NCI-H2227 treated with DMSO at 0.1 percent for 48 hours (cell line): ENCODE results near the gene CCDC85B.

Source experiments
- DNase-seq: peaks from one replicate; lab custom pipeline; 2025; lab: John Stamatoyannopoulos, UW

The CCDC85B gene

DNA sequence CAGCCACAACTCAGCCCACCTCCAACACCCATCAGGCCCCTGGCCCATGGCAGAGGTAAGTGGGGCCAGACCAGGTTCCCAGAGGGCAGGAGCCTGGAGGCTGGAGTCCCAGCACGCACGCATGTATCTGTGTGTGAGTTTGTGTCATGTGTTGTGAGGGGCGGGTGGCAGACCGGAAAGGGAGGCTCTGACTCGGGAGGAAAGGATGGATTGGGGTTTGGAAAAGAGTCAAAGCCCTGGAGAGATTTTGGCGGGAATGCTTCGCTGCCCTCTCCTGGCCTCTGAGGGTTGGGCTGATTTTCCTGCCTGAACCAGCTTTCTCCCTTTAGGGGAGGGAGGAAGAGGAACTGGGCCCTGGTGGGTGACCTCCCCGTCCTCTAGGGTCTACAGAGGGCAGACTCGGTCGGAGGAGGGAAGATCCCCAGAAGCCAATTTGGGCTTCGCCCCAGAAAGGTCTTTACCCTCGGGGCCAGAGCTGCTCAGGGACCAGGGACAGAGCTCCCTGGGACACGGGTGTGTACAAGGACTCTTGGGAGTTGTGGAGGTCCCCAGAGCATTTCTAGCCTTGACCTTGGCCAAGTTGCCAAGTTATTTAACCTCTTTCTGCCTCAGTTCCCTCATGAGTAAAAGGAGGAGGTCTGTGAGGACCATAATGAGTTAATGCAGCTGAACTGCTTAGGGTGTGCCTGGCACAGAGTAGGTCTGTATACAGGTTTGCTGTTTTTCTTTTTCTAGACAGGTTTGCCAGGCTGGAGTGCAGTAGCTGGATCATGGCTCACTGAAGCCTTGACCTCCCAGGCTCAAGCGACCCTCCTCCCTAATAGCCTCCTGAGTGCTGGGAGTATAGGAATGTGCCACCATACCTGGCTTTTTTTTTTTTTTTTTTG lies 21.5 kb downstream of the CCDC85B start:
- DNase-seq = no peak

DNA sequence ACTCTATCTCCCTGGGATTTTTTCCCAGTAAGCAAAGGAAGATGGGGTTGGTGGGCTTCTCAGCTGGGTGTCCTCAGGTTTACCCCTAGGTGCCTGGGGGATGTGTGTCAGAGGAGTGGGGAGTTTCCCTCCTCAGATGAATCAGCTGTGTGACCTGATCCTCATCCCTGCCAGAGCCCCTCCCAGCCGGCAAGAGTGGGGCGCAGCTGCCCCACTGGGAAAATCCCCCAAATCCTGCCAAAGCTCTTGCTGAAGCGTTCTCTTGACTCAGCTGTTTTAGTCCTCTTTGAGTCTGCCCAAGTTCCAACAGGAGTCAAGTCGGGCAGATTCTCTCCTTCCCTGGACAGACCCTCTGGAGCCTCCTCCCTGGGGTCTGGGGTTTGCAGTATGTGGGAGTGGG lies 22.4 kb downstream of the CCDC85B start:
- DNase-seq = no peak

DNA sequence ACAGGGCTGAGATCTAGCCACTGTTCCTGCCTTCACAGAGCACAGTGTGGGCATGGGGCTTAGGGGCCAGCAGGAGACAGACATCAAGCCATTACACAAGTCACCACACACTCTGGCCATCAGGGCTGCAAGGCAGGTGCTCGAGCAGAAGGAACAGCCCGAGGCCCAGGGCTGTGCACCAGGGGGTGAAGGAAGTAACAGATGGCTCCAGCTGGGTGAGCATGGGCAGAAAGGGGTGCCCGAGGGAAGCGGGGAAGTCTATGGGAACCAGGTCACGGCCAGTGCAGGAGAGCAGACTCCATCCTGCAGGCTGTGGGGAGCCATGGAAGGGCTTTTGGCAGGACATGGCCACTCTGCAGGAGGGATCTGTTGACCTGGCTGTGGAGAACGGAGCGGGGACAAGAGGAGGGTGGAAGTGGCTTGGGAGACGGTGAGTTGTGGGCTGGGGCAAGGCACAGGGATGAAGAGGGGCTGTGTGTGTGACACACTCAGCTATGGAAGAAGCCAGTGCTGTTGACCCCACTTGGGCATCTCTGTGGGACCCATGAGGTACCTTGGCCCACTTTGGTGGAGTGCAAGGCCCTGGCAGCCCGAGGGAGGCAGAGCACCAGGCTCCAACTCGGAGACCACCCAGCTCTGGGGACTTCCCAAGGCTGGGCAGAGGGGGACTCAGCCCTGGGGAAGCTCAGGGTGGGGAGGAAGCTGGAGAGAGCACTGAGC lies 24.8 kb downstream of the CCDC85B start:
- DNase-seq = no peak

DNA sequence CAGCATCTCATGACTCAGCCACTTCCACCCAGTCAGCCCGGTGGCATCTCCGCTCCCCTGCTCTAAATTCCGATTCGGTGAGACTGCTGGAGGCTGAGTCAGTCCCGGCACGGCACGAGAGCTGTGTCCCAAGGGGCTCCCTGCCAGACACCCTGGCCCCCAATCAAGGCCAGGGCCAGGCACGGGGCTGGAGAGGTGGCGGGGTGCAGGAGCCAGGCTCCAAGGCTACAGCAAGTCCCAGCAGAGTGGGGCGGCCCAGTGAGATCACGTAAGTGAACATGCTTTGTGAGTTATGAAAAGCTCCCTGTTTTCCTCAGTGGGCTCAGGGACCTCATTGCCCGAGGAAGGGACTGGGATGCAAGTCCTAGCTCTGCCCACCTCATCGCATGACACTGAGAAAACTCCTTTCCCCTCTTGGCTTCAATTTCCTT lies 25.4 kb downstream of the CCDC85B start:
- no peak for DNase-seq

DNA sequence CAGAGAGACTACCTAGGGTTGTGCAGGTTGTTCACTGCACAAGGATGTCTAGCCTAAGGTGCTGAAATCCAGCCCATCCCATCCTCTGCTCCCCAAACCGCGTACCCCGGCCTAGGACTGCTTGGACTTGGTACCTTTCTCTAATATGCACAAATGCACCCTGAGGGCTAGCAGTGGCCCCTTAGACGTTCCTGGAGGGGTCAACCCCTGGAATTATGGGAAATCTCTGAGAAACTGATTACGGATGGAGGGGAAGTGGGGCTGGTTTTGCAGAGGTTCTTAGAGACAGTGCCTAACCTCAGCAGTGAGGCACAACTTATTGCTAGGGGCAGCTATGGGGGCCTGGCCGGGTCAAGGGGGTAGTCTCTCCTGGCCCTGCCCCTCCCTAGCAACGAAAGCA lies 25.9 kb downstream of the CCDC85B start:
- no peak for DNase-seq

DNA sequence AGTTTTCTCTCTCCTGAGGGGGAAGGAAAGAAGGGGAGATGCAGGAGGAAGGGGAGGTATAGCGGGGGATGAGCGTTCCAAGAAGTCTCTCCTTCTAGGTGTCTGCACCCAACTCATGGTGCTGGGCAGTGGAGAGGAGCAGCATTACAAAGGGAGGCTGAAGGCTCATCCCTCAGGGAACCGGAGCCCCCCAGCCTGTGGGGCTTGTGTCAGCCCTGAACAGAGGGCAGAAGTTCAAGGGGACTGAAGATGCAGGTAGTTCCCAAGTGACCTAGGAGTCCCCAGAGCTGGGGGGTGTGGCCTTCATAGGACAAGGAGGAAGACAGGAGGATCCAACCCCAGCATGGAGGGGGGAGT lies 26.6 kb downstream of the CCDC85B start:
- DNase-seq = no peak

DNA sequence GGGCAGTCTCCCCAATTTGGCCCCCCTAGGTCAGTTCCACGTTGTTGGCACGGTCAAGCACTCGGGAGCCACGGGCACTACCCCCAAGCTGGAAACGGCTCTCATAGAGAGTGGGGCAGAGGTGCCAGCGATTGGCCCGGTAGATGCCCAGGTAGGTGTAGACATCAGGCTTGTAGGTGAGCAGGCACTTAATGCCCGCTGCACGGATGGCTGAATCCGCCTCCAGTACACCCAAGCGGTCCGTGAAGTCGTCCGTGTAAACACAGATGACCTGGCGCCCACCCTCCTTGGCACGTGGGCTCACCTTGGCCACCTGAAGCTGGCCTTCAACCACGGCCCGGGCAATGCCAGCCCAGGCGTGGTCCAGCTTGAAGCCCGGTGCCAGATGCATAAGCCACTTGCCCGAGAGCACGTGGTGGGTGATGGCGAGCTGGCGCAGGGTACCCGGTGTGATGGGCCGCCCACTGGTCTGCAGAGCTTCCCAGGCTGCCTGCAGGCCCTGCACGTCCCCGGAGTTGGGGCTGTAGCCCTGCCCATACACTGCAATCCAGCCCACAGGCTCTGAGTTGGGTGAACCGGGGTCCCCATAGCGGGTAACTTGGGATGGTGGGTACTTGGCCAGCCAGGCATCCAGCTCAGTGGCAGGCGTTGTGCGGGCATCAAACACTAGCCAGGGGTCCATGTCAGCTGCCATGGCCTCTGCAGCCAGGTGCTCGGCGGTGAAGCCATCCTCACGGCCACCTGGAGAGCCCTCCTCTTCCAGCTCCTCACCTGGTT lies 27.1 kb downstream of the CCDC85B start:
- DNase-seq = no peak

DNA sequence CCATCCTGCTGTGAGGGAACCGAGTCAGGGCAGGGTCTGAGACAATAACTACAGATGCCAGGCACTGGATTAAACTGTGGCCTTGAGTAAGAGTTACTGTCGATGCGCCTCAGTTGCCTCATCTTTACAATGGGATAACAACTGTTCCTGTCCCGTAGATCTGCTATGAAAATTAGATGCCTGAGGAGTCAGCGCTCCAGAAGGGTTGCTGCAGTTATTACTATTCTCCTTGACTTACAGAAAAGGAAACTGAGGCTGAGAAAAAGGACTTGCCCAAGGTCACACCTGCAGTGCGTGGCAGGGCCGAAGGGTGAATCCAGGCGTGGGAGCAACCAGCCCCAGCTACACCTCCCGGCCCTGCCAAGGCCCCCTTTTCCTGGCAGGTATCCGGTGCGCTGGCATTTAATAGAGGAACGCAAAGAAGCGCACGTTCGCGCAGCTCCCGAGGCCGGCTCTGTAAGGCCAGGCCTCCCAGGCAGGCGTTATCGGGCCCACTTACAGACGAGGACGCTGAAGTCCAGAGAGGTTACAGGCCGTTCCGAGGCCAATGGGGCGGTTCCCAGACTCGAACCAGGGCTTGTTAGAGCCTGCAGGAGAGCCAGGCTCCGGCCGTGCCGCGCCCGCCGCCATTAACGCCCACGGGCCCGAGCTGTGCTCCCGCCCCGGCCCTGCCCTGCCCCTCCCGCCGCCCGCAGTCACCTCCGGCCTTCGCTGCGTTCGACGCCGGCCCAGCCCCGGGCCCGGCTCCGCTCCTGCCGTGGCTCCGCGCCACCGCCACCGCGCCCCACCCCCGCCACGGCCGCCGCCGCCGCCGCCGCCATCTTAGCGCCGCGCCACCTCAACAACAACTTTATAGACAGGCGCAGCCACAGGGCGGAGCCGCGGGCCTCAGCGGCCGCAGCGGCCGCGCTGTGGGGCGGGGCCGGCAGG lies 28.0 kb downstream of the CCDC85B start, which contains the start of gene C11orf68:
Gene C11orf68 (minus strand): TSS at position 852 of the 930 bp plus-strand sequence. CDS start 31 bp downstream, at position 821.
- DNase-seq = no peak

DNA sequence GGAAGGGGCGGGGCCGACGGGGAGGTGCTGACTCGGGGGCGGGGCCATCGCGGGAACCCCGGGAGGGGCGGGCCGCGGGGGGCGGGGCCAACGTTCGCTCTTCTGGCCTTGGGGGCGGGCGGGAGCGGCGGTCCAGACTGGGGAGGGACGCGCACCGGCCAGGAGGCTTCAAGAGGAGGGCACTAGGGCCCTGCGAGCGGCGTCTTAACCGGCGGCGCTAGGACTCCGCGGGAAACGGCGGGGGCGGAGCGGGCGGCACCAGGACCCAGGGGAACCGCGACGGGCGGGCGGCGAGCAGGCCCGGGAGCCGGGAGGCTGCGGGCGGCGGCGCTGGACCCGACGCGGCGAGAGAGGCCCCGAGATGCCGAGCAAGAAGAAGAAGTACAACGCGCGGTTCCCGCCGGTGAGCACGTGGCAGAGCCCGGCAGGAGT lies 28.7 kb downstream of the CCDC85B start, which contains the start of gene DRAP1:
Gene DRAP1 (plus strand): TSS at position 286 of the 432 bp plus-strand sequence. CDS start 76 bp downstream, at position 362.
- DNase-seq = peak; percentile 97

DNA sequence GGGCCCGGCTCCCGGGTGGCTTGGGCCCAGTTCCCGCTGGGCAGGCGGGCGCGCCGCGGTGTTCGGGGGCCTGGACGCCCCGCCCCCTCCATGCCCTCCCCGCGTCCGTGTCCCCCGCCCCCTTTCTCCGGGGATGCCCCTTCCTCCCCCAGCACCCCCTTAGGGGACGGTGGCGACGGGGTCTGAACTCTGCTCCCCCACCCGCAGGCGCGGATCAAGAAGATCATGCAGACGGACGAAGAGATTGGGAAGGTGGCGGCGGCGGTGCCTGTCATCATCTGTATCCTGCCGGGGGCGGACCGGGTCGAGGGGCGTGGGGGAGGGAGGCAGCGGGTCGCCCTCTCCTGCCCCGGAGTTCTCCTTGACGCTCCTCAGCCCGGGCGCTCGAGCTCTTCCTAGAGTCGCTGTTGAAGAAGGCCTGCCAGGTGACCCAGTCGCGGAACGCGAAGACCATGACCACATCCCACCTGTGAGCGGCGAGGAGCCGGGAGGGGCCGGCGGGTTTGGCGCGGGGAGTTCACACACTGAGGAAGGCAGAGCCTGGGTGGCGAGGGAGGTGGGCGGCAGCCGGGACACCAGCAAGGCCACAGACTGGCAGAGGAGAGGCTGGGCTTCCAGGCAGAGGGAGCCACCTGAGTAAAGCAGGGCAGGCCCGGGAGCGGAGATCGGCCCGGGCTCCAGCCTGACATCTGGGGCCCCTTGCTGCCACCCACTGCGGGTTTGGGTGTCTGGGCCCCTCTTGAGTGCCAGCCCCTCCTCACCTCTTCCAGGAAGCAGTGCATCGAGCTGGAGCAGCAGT lies 29.3 kb downstream of the CCDC85B start:
- DNase-seq = no peak

DNA sequence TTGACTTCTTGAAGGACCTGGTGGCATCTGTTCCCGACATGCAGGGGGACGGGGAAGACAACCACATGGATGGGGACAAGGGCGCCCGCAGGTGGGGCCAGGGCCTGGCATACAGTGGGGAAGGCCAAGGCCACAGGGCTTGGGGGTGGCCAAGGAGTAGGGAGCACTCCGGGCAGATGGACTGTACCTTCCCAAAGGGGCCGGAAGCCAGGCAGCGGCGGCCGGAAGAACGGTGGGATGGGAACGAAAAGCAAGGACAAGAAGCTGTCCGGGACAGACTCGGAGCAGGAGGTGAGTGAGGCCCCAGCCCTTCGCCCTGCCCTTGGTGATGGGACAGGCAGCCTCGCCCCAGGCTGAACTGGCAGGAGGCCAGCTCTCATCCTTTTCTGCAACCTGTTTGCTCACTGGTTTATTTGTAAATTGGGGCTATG lies 29.9 kb downstream of the CCDC85B start:
- DNase-seq = no peak

DNA sequence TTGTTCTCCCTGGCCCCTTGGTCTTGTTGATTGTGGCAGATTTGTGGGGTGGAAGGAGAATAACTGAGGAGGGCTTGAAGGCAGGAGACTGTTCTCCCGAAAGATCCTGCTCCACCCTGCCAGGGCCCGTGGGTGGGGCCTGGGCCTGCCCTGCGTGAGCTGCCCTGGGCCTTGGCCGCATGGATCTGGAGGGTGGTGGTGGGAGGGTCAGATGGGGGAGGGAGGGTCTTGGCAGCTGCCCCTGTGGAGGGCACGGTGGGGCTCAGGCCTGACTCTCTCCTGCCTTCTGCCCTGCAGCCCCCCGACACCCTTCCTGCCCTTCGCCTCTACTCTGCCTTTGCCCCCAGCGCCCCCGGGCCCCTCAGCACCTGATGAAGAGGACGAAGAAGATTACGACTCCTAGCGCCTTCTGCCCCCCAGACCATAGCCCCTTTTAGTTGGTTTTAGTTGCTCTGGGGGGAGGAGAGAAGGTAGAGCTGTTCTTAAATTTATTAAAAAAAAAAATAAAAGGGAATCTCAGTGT lies 30.6 kb downstream of the CCDC85B start:
- no peak for DNase-seq

DNA sequence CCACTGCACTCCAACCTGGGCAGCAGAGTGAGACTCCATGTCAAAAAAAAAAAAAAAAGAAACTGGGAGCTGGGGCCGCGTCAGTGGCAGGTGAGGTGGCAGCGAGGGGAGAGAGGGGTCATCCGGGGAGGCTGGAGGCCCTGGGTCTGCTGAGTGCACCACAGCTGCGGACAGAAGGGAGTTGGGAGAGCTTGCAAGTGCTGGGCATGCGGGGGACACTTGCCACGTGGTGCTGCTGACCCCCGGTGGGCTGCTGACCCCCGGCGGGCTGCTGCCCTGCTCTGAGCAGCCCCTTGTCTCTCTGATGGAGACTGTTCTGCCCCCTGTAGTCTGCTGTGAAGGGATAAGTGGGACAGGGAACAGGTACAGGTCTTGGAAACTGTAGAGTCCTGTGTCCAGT lies 31.4 kb downstream of the CCDC85B start:
- DNase-seq = no peak

DNA sequence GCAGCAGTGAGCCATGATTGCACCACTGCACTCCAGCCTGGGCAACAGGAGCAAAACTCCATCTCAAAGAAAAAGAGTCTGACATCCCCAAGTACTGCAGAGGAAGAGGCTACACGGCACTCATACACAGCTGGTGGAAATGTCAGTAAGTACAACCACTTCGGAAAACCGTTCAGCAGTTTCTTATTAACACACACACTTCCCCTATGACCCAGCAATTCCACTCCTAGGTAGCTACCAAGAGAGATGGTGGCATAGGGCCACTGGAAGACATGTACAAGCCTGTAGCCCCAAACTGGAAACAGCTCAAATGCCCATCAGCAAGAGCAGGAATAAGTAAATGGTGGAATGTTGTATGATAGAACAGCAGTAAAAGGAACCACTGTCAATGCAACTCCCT lies 32.1 kb downstream of the CCDC85B start:
- DNase-seq = no peak

DNA sequence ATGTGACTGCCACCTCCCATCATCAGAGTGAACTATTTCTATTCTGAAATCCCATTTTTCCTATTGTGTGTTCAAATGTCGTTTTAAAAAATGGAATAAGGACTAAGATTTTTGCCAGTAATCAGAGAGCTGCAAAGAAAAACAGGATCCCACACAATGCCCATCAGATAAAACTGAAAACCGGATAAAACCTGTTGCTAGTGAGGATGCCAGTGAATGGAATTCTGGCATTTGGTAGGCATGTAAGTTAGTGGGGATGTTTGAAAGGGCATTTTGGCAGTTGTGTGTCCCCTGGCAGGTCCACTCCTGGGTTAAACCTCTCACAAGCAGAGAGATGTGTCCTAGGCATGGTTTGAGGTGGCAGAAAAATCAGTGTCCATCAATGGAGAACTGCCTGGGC lies 34.9 kb downstream of the CCDC85B start:
- DNase-seq = no peak

DNA sequence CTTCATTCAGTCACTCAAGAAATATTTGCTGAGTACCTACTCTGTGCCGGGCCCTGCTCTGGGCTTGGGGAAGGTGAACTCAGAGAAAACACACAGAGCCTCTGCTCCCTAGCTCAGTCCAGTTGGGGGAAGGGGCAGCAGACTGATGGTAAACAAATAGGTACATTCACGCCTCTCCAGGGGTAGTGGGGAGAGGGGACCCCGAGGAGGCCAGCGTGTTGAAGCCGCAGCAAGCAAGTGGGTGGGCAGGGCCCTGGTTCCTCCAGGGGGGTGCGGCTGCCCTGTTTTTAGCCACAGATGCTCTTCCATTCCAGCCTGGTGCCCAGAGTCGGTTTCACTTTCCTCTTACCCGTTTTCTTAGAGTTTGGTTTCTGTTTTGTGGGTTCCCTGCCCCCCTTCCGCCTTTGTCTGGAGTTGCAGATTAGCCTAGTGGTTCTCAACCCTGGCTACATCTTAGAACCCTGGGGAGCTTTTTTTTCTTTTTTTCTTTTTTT lies 37.5 kb downstream of the CCDC85B start:
- no peak for DNase-seq

DNA sequence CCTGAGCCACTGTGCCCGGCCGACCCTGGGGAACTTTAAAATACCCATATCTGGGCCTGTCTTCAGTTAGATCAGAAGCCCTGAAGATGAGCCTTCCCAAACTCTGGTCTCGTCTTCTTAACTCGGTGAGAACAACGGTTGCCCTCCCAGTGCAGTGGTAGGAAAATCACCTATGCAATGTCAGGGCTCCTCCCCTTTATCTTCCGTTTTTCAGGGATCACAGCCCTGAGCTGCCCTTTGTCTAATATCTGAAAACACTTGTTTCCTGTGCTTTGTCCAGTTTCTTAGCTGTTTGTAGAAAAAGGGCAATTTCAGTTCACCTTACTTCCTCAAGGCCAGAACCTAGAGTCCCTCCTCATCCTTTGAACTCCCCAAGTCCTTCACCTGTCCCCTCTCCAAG lies 38.2 kb downstream of the CCDC85B start:
- no peak for DNase-seq

DNA sequence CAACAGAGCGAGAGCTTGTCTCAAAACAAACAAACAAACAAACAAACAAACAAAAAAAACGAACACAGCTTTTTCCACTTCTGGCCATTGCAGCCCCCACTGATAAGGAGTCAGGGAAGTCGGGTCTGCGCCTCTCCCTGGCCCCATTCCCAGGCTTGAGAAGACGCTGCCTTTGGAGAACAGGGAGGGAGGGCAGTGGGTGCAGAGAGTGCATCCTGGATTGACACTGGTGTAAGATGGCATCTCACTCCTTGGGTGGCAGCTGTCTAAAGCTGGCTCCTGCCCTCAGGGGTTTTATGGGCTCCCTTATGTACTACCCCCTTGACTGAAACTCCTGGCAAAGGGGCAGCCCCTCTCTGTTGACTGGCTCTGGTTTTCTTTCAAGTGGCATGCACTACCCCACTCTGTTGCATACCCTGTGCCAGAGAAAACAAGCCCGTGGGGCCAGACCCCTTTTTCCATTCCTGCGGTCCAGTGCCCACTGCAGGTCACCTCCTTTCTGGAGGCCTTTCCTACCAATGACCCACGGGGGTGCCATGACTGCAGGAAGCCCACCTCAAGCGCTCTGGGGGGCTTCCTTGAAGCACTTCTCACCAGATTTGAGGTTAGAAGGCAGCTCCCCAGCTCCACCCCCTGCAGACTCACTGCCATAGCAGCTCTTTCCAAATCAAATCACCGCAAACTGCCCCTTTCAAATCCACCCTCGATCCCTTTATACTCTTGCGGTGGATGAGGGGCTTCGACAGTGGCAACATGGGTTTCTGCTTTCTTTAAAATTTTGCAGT lies 41.5 kb downstream of the CCDC85B start:
- no peak for DNase-seq

DNA sequence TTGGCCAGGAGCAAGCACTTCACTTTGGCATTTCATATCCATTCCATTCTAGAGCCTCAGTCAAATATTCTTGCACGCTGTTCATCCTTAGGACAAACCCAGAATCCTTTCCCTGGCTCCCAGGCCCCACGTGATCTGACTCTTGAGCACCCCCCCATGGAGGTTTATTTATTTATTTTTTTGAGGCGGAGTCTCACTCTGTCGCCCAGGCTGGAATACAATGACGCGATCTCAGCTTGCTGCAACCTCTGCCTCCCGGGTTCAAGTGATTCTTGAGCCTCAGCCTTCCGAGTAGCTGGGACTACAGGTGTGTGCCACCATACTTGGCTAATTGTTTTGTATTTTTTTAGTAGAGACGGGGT lies 42.1 kb downstream of the CCDC85B start:
- DNase-seq = peak; percentile 62
